Measurements from ENCODE around the gene LPP.

LPP gene

GRCh38 chr3:188137051-188137450 is 16.9 kb upstream of the LPP start:
- no peak for DNase-seq

GRCh38 chr3:188139466-188139865 is 14.5 kb upstream of the LPP start:
- DNase-seq = no peak

GRCh38 chr3:188146219-188146618 is 7.7 kb upstream of the LPP start:
- DNase-seq = no peak

DNA sequence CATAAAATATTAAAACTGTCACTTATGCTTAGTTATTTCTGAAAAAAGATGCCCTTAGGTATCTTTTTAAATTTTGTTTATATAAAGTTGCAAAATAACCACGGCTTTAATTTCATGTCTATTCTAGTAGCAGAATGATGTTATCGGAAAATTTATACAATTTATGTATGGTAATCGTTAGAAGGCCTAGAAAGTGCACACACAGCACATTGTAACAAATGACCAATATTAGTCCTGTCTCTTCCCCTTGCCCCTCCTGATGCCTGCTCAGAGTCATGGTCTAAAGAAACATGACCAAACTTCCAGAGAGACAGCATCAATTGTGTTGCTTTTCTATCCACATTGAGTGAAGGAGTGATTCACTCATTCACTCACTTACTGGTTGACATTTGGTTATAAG is 6.2 kb upstream of the LPP start:
- DNase-seq = no peak

GRCh38 chr3:188148318-188148717 is 5.6 kb upstream of the LPP start:
- no peak for DNase-seq

- no peak for DNase-seq
These were observed 4.4 kb upstream of the LPP start for GRCh38 chr3:188149587-188149986.

DNA sequence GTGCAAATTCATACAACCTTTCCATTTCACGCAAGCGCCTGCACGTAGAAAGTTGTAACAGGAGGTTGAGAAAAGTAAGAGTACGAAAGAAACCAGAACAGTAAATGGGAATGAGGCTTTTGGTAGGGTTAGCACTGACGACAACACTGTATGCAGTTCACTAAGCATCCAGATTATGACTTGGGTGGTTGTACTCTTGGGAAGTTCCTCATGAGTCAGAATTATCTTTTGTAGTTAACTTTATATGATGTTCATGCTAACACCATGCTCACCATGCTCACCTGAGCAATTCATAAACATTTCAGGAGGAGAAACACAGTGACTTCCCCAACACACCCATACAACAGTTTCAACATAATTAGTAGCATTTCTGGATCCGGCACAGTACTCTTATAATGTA is 3.0 kb upstream of the LPP start:
- no peak for DNase-seq

DNA sequence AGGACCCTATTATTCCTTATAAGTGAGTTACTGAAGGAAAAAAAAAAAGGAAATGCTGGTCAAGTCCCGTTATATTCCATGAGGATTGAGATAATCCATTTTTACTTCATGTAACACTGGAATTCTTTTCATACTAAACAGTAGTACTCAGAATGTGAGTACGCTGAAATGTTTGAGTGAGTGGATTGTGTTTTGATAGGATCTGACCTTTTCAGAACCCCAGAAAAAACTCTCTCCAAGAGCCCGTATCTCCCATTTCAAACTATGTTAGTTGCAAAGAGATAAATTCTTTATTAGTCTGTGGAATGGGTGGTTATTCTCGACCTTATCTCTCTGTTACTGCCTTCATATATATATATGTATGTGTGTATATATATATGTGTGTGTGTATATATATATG is 2.5 kb upstream of the LPP start:
- no peak for DNase-seq

DNA sequence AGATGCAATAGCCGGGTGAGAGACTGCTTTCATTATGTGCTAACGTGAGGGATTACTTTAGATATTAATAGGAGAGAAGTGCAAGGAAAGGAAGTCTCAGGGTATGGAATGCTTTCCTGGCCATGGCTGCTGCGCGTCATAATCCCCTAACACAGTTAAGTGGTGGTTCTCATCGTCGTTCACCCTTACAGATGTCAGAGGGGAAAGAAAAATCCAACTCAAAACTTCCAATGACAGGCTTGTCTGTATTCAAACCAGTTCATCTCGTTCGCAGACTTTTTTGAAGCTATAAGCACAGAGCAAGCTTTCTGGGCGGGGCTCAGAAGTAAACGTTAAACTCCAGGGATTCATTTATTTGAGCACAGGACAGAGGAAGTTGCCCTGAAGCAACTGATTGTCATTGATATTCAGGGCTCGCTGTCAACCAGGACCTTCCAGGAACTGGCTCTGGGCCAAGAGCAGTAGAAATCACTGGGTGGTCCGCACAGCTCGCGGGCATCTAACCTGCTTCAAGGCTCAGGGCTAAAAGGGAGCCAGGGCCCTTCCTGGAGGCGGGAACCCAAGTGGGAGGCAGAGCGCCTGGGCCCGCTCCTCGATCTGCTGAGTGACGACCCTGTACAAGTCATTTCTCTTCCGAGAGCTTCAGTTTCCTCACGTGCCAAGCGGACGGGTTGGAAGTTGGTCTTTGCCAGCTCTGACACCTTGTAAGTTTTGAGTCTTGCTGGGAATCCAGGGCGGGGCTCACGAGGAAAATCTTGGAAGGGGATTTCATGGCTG is 1.1 kb upstream of the LPP start:
- peak; percentile 69 for DNase-seq

DNA sequence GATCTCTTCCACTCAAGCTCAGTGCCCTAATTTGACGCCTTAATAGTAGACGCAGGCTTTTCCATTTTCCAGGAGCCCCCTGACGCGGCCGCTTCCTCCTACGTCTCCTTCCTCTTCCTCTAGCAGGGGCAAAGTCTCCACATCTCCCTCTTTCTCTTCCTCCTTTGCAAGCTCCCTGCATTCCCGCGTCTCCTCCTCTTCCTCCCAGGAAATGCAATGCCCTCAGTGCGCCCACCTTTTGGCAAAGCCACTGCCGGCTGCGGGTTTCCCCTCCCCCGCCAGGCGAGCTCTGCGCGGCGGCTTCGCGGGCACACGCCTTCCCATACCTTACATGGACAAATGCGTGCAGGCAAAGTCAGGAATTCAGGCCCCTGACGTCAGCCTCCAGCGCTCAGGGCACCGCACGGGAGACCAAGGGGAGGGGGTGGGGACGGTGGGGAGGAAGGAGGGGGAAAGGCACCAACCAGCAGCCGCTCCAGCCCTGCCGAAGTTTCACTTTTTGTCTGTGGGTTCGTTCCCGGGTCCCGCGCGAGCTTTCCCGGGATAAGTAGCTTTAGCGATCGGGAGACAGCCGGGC is 432 bp upstream of the LPP start:
- DNase-seq = peak; percentile 91

GRCh38 chr3:188154809-188155574 is 1.0 kb downstream of the LPP start:
- DNase-seq = no peak

GRCh38 chr3:188156056-188156455 is 2.1 kb downstream of the LPP start:
- no peak for DNase-seq

DNA sequence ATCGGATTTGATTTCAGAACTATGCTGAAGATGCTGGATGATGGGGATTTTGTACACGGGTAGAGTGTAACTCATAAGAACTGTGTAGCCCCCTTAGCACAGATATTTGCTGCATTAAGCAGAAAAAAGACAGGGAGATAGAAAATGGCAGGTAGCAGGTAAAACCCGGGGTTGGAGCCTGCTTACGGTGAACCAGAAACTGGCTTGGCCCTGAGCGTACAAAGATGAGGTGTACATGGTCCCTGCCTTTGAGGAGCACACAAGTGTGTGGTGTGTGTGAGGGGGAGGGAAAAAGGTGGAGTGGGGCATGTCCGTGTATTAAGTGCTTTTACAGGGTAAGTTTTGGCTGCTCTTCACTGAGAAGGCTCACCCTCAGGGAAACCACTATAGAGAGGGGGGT is 3.5 kb downstream of the LPP start:
- no peak for DNase-seq

GRCh38 chr3:188157971-188158370 is 4.0 kb downstream of the LPP start:
- DNase-seq = no peak

- DNase-seq = no peak
These were observed 4.9 kb downstream of the LPP start for GRCh38 chr3:188158731-188159310.

- DNase-seq = no peak
These were observed 6.8 kb downstream of the LPP start for GRCh38 chr3:188160751-188161150.

DNA sequence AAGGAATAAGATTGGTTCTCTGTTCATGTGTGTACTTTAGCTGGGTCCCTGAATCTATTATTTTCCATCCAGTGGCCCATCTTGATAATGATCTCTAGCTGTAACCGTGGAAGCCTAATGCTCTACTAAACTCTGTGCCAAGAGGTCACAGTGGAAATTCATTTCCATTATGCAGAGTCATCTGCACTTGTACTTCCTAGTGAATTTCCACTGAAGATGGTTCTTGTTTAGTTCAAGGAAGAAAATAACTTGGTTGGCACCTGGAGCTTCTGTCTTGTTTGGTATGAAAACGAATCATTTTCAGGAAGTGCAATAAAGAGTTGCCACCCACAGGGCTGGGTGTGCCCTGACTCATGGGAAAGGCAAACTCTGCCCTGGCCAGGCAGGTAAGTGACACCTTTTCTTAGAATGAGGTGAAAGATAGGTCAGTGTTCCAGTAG is 10.3 kb downstream of the LPP start:
- no peak for DNase-seq

GRCh38 chr3:188165596-188165995 is 11.6 kb downstream of the LPP start:
- no peak for DNase-seq

GRCh38 chr3:188166441-188166840 is 12.5 kb downstream of the LPP start:
- no peak for DNase-seq

DNA sequence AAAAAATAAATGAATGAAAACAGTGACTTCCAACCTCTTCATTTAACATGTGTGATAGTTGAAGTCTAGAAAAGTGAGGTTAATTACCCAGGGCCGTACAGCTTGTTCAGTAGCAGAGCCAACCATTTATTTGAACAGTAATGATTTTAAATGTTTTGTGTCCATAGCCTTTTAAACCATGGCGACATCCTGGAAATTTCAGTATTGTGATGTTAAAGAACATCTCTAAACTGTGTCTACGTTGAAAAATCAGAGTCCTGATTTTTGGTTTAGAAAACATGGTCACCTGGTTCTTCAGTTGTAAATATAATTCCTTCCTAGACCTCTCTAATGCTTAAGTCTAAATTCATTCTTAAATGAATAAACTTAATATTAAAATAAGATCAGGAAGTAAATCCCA is 14.2 kb downstream of the LPP start:
- no peak for DNase-seq

GRCh38 chr3:188168648-188169047 is 14.7 kb downstream of the LPP start:
- no peak for DNase-seq

DNA sequence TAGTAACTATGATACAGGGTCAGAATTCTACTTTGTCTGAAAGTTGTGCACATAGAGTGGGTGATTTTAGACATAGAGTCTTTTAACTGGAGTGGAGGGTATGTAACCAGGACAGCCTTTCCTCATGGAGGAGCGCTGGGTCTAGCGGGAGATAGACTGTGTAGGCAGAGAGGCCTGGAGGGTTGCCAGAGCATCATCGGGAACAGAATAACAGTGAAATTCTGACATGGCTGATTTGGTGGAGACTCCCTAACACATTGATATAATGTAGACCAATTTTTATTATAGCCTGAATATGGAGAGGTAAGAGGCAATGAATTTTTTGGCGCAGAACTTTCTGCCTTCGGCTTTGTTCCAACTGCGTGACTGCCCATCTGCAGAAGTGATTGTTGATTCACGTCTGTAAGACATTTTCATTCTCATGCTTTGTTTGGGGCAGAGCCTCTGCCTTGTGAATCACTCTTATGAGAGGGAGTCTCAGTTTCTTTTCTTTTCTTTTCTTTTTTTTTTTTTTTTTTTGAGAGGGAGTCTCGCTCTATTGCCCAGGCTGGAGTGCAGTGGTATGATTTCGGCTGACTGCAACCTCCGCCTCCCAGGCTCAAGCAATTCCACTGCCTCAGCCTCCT is 16.0 kb downstream of the LPP start:
- DNase-seq = no peak

All from right hindlimb (tissue), 1 donor.